Vagina (tissue), 2 donors: ENCODE measurements around the gene FGGY.

Source experiments
- POLR2A ChIP-seq, 2 donors: fragments of 450-650 bp; IDR thresholded peaks; one replicate each; pipeline ENCODE4 v1.6.1; 2017; ENCODE audit warnings: antibody characterized with exemption in 2 of 2, mild to moderate bottlenecking in 2 of 2, moderate library complexity in 2 of 2
- POLR2AphosphoS5 ChIP-seq, 2 donors: sonication (generic); formaldehyde crosslinking; IDR thresholded peaks; one replicate each; pipeline ENCODE4 v1.9.0; 2017; ENCODE audit warnings: antibody characterized with exemption in 2 of 2, mild to moderate bottlenecking in 2 of 2, low read depth in 1 of 2; ENCODE audit not compliant: insufficient read depth in 1 of 2
- TF ChIP-seq, protein P1 (sequence below), 3 experiments: fragments of 450-650 bp in 2 of 3; fragments of 200-600 bp in 1 of 3; sonication (generic) in 1 of 3; IDR thresholded peaks; one replicate each; pipeline ENCODE4 v1.5.1; 2017 to 2019; ENCODE audit warnings: antibody characterized with exemption in 3 of 3, mild to moderate bottlenecking in 2 of 3, moderate library complexity in 2 of 3

DNA sequence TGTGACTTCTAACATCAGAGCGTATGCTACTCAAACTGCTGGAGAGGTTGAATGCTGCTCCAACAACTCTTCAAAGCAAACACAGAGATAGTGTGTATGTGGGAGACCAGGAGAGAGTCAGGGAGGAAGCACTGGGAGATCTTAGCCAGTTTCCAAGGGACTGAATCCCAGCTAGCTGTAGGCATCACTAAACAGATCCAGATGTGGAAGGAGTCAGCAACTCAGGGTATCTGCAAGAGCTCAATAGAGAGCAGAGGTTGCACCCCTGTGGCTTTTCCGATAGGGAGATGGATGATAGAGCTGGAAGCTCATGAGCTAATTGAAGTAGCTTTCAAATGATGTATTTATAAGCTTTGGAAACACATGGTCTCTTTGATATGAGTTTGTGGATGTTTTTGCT is 349.0 kb downstream of the FGGY start:
- TF ChIP-seq, protein P1, sequence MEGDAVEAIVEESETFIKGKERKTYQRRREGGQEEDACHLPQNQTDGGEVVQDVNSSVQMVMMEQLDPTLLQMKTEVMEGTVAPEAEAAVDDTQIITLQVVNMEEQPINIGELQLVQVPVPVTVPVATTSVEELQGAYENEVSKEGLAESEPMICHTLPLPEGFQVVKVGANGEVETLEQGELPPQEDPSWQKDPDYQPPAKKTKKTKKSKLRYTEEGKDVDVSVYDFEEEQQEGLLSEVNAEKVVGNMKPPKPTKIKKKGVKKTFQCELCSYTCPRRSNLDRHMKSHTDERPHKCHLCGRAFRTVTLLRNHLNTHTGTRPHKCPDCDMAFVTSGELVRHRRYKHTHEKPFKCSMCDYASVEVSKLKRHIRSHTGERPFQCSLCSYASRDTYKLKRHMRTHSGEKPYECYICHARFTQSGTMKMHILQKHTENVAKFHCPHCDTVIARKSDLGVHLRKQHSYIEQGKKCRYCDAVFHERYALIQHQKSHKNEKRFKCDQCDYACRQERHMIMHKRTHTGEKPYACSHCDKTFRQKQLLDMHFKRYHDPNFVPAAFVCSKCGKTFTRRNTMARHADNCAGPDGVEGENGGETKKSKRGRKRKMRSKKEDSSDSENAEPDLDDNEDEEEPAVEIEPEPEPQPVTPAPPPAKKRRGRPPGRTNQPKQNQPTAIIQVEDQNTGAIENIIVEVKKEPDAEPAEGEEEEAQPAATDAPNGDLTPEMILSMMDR (IDR thresholded peaks at IDR 0.05) = no peak
- TF ChIP-seq POLR2AphosphoS5 (IDR thresholded peaks at IDR 0.05; ENCODE audit: insufficient read depth in 1 of 2, low read depth in 1 of 2) = no peak
- TF ChIP-seq POLR2A (IDR thresholded peaks at IDR 0.05) = no peak
